Germinal center (tissue), 1 donor: Measurements from ENCODE around the gene CPVL.

Experiments used
- DNase-seq: peaks from one replicate; pipeline ENCODE4 v3.0.0; 2012; ENCODE audit warnings: mixed read lengths, low spot score

Gene CPVL

GRCh38 chr7:29090836-29091601, 55.3 kb downstream of the CPVL start:
- DNase-seq = no peak

GRCh38 chr7:29090151-29090805, 56.1 kb downstream of the CPVL start:
- DNase-seq = no peak

GRCh38 chr7:29087840-29088170, 58.5 kb downstream of the CPVL start:
- no peak for DNase-seq

DNA sequence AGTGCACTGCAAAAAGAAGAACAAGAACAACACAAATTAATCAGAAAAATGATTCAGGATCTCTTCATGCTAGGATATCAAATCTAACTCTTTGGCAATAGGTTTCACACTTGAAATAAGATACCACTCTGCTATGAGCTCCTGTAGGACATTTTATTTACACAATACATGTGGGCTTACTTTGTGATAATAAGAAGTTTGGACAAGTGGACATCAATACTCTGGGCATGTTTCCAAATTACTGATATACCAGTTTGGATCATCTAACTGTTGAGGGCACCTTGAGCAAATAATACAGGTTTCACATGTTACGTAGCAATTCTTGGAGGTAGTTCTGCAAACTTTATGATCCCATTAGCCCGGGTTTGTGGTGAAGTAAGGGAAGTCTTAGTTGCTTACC, 59.8 kb downstream of the CPVL start:
- no peak for DNase-seq

- no peak for DNase-seq
These were observed 61.5 kb downstream of the CPVL start for GRCh38 chr7:29084832-29085231.

GRCh38 chr7:29080803-29081202, 65.5 kb downstream of the CPVL start:
- no peak for DNase-seq

DNA sequence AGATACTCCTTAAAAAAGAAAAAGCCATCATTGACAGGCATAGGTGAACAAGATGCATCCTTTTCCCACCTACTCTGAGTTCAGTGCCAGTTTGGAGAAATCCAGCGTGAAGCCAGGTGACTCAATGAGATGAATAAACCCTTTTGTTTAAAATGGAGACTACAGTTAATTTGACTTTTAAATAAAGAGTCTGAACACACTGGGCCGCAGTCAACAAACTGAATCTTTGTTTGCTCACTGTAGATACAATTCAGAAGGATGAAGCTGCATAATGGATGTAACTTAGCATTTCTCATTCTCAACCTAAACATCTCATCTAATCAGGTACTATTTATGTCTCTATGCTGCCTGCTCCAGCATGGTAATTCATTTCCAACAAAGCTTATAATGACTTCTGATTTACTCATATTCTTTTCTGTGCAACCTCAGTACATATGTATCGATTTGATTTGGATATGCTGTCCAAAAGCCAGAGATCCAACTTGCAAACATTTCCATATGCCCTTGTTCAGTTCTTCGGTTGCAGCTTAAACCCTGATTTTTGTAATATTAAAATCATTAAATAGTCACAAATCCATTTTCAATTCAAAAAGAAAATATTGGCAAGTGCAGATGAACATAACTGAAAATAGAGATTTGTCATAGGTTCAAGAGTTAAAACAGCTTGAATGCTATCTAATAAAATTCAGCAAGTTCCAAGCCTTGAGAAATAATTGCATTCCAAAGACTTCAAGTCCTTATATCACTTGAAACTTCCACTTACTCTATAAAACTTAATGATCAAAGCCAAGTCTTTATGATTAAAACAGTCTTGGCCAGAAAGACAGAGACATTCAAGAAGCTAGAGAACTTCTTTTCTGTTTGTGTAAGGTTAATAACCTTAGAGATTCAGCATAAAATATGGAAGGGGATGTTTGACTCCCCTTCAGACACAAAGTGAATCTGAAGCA, 67.8 kb downstream of the CPVL start:
- no peak for DNase-seq

GRCh38 chr7:29077854-29078253, 68.5 kb downstream of the CPVL start:
- DNase-seq = no peak

- no peak for DNase-seq
These were observed 69.2 kb downstream of the CPVL start for GRCh38 chr7:29077176-29077575.

- DNase-seq = no peak
These were observed 69.7 kb downstream of the CPVL start for GRCh38 chr7:29076631-29077030.

- no peak for DNase-seq
These were observed 70.7 kb downstream of the CPVL start for GRCh38 chr7:29075606-29076005.

DNA sequence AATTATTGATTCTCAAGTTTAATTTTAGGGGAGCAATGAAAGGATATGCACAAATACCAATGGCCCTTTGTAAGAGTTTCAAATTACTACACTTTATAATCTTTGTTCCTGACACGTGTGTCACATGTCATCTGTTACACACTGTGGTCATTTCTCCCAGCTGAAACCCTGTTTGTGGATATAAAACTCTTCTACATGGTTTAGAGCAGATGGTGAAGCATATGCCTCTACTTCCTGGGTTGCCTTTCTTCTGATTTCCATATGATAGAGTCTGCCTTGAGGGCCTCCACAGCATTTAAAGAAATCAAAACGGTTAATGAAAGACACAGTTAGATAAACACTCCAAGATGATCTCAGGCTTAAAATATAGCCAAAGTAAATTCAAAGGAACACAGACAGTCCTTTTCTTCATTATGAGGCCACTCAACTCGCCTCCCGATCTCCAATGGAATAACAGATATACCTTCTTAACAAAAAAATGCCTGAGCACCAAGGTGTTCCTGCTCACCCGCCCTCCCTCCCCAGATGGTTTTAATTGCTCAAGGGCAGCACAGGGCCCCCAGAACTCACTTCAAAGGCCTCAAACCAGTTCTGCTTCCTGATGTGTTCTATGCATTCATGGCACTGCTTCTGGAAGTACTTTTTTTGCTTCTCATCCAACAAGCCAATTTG, 75.0 kb downstream of the CPVL start:
- DNase-seq = no peak

- DNase-seq = no peak
These were observed 79.7 kb downstream of the CPVL start for GRCh38 chr7:29066641-29067040.

DNA sequence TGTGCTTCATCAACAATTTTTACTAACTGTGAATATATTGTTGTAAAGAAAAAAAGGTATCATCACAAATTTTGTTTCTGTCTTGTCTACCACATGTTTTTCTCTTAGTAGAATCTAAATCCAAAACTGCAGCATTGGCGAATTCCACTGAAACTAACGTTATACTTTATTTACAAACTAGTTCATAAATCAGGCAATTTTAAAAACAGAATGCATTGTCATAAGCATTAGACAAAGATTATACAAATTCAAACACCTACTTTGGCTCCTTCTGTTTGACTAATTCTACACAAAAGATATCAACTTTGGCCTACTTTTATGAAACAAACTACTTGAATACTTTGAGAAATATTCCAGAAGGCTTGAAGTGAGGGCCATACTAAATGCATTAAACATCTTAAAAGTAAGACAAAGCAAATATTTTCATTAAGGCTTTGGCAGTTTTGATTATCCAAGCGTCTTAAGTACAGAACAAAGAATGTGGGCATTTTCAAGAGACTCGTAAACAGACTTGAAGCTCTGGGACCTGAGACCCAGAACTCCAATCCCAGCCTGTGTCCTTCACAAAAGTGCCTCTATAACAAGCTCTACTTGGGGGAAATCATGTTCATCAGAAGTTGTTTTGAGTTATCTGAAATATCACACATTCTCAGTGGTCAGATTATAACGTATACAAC, 81.0 kb downstream of the CPVL start:
- no peak for DNase-seq

DNA sequence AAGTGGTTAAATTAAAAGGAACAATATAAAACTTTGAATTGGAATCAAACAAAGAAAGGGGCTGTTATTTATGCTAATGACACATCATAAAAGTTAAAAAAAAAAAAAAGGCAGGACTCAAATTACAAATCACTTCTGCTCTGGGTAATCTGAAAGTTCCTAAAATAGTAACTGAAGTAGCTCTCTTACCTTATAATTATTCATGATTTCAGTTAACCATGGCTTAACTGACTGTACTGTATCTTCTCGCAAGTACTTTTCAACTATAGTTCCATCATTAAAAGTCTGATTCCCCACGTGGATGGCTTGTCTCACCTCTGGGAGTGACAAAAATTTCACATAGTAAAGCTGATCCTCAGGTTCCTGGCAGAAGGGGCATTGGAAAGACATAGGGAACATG, 82.5 kb downstream of the CPVL start:
- DNase-seq = no peak

GRCh38 chr7:29063236-29063635, 83.1 kb downstream of the CPVL start:
- DNase-seq = no peak

- no peak for DNase-seq
These were observed 93.0 kb downstream of the CPVL start for GRCh38 chr7:29053105-29053872.

DNA sequence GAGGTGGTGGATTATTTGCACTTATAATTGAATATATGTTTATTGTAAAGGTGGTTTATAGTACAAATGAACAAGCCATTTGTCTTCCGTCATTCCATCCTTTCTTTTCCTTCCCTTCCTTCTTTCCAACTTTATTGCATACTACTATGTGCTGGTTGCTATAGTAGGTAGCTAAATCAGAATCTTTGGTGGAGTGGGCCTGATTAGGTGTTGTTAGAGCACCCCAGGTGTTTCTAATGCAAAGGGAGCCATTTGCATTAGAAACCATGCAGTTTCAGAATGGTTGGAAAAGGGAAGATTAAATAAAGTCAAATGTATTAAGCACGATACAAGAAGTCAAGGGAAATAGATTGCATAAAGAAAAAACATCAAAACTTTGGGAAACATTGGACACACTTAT, 99.4 kb downstream of the CPVL start:
- no peak for DNase-seq

GRCh38 chr7:29045258-29046086, 100.9 kb downstream of the CPVL start:
- no peak for DNase-seq

- no peak for DNase-seq
These were observed 101.8 kb downstream of the CPVL start for GRCh38 chr7:29044554-29044953.
